ENCODE data around the gene SLC25A21. TPM values are rescaled to one million over a fixed set of nuclear protein-coding genes. Genes with fewer than 3 reads are reported as not detected.

The SLC25A21 gene
- total and polyA plus RNA-seq, 2 experiments from 2014 or later: 10.6 to 12.1 TPM

- Histone ChIP-seq H3K27ac (ENCODE audit: low read depth) (no peak overlapping the region), H3K36me3 (ENCODE audit: insufficient read depth) (no peaks in the 10 kb centered on the region), H2AFZ (no peak overlapping the region), H3K27me3 (ENCODE audit: insufficient read depth) (peaks cover 8% of the 10 kb centered on the region; the same call in 1 of the 2 replicates), H4K20me1 (replicated peaks; ENCODE audit: insufficient read depth) (no peaks in the 10 kb centered on the region; the same call in 1 of the 2 replicates), H3K4me3 (no peak overlapping the region), H3K4me2 (no peak overlapping the region), H3F3A (replicated peaks; ENCODE audit: low read depth) (no peaks in the 10 kb centered on the region), H3K4me1 (ENCODE audit: insufficient read depth) (peaks cover 33% of the 10 kb centered on the region), H3K79me2 (replicated peaks; ENCODE audit: insufficient read depth) (no peaks in the 10 kb centered on the region), H3K9me2 (ENCODE audit: insufficient read depth) (no peaks in the 10 kb centered on the region)
- ATAC-seq (no peak), DNase-seq (ENCODE audit: low spot score) (no peak)
- no peak overlapping the region for H3K4me3 Mint-ChIP-seq
- H3K27ac Mint-ChIP-seq: no peak overlapping the region
- TF ChIP-seq POLR2AphosphoS5 (IDR thresholded peaks at IDR 0.05; ENCODE audit: low read depth) (no peak), ZNF114 (CRISPR knock-in tag; IDR thresholded peaks at IDR 0.05) (no peak), ZNF462 (CRISPR knock-in tag; IDR thresholded peaks at IDR 0.05) (no peak), ZNF331 (CRISPR knock-in tag; IDR thresholded peaks at IDR 0.05; ENCODE audit: low read depth) (no peak), EZH2 (IDR thresholded peaks at IDR 0.05; ENCODE audit: low read depth, unreplicated experiment) (no peak), JUNB (IDR thresholded peaks at IDR 0.05; ENCODE audit: unreplicated experiment) (no peak), CTCF (conservative IDR thresholded peaks at IDR 0.05; ENCODE audit: low read depth in 2 of 2) (no peak)
- TF ChIP-seq, protein P1, sequence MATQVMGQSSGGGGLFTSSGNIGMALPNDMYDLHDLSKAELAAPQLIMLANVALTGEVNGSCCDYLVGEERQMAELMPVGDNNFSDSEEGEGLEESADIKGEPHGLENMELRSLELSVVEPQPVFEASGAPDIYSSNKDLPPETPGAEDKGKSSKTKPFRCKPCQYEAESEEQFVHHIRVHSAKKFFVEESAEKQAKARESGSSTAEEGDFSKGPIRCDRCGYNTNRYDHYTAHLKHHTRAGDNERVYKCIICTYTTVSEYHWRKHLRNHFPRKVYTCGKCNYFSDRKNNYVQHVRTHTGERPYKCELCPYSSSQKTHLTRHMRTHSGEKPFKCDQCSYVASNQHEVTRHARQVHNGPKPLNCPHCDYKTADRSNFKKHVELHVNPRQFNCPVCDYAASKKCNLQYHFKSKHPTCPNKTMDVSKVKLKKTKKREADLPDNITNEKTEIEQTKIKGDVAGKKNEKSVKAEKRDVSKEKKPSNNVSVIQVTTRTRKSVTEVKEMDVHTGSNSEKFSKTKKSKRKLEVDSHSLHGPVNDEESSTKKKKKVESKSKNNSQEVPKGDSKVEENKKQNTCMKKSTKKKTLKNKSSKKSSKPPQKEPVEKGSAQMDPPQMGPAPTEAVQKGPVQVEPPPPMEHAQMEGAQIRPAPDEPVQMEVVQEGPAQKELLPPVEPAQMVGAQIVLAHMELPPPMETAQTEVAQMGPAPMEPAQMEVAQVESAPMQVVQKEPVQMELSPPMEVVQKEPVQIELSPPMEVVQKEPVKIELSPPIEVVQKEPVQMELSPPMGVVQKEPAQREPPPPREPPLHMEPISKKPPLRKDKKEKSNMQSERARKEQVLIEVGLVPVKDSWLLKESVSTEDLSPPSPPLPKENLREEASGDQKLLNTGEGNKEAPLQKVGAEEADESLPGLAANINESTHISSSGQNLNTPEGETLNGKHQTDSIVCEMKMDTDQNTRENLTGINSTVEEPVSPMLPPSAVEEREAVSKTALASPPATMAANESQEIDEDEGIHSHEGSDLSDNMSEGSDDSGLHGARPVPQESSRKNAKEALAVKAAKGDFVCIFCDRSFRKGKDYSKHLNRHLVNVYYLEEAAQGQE (IDR thresholded peaks at IDR 0.05; ENCODE audit: unreplicated experiment): no peak
- peaks cover 7% of the 10 kb centered on the region for H3K27me3 Mint-ChIP-seq (ENCODE audit: insufficient read depth, low read depth, poor library complexity)
- H3K36me3 Mint-ChIP-seq (ENCODE audit: low read depth): no peaks in the 10 kb centered on the region
- H3K9me3 Mint-ChIP-seq: no peaks in the 10 kb centered on the region
- peaks cover 44% of the 10 kb centered on the region for H3K4me1 Mint-ChIP-seq
Observed at GRCh38 chr14:37032863-37033262, 139.5 kb downstream of the SLC25A21 start.

All from GM23338 (cell line).